Measurements from ENCODE around the gene SEBOX.

SEBOX gene

DNA sequence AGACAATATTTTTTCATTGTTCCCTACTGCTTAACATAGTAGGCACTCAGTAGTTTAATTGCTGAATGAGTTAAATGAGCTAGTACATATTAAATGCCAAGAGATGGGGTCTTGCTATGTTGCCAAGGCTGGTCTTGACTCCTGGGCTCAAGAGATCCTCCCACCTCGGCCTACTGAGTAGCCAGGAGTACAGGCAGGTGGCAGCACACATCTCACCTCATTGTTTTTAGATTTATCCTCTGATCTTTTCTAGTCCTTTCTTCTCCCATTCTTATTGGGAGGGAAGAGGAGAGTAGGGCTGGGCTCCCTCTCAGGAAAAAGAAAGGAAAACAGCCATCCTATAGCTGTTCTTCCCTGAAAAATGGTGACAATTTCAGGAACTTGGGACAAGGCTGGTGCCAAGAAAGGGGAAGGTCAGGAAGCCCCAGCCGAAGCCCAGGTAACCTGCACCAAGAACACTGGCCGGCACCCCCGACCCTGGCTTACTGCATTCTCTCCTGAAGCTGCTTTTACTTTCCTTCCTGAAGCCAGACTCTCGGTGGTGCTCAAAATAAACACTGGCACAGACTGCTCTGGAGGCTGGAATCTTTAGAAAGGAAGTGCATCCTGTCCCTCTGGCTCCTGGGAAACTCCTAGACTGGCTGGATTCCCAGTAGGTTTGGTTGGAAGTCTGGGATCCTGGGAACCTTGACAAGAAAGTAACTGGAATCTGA, 26.8 kb downstream of the SEBOX start:
- DNase-seq, result no peak

DNA sequence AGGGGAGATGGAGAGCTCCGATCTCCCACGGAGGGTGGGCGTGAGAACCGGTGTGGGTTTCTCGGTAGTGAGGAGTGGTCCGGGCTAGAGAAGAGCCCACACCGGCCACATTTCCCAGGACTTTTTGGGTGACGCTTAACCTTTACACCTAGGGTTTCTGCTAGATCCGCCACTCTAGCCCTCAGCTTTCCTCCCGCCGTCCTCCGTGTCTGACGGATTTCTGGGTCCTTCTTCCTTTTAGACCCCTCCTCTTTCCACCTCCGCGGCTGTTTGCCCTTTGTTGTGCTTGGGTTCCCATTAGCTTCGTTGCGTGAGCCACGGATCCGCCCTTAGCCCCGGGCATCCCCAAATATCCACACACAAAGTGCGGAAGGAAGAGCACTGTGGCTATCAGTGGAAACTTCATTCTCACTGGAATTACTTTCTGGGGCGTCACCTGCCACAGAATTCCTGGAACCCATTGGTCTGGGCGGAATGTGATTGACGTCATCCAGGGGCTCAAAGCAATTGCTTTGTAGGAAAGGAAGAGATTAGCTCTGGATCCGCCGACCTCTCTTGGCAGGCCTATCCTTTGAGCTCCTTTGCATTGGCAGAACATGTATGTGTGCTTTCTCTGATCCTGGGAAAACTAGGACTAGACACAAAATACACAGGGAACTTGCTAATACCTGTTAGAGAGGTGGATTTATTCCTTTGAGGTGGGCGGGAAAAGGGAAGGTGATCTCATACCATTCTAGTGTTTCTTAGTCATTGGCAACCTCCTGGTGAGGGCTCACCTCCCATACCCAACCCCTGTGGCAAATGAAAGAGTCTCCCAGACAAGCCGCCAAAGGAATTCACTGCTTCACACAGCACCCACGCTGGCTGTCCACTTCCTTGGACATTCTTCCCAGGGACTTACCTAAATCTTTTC, 28.8 kb downstream of the SEBOX start:
- DNase-seq, result peak; percentile 79

DNA sequence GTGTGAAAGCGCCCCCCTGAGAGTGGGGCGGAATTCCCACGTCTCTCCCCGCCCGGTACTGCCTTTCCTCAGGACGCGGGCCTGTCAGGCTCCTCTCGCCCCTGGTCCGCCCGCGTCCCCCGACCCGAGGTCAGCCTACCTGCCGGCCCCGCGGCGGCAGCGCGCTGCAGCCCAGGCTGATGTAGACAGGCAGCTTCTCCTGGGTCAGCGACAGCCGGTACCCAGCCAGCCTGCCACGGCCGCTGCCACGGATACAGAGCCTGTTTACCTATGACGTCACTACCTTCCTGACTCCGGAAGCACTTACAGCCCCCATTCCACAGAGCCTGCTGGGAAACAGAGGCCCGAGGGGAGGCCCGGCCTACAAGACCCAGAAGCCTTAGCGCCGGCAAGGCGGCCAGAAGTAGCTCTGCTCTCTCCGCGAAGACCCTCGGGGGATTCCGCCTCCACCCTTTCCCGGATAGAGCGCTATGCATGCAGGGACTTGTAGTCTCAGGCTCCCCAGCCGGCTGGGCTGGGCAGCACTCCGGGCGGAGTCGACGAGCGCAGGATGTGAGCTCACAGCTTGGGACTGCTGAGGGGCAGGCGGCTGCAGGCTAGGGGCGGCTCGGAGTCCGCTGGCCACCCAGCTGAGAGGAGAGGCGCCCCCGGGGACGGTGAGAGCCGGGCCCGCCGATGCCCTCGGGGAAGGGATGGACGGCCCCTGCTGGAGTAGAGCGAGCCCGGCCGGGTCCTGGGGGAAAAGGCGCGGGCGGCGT, 29.6 kb downstream of the SEBOX start, which contains the start of the genes IFT20 and TNFAIP1:
Gene IFT20, minus strand, starts transcription at position 272 of the 758 bp plus-strand sequence. CDS start 3,487 bp downstream, outside the sequence.
Gene TNFAIP1, plus strand, starts transcription at position 561 of the 758 bp plus-strand sequence. CDS start 3,761 bp downstream, outside the sequence.
- peak; percentile 100 for DNase-seq

DNA sequence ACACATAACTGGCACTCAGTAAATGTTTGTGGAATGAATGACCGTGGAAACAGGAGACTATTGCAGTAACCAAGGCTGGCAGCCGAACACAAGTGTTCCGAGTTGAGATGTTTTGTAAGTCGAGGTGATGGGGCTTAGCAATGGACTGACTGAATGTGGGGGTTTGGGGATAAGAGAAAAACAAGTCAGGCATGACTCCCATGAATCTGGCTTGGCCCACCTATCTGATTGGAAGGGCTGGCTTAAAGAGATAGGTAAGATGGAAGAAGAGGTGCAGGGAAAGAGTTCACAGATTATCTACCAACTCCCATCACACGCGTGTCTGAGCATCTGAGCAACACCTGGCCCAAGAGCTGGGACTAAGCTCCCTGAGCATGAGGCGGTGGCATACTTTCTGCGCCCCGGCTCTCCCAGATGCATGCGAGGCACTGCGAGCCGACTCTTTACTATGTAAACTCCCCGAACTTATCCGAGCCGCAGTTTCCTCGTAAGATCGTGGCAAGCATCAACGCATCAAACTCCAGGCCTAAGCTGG, 30.3 kb downstream of the SEBOX start:
- DNase-seq, result no peak

DNA sequence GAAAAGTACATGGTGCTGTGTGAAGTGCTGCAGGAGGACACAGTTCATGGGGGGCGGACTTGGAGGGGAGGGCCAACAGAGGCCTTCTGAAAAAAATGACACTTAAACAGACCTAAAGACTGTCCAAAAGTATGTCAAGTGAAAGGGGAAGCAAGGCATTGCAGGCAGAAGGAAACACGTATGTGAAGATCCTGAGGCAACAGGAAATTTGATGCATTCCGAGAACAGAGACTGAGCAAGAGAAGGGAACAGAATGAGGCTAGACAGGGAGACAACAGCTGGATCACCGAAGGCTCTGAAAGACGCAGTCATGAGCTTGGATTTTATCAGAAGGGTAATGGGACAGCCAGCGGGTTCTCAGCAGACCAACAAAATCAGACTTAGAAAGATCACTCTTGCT, 30.8 kb downstream of the SEBOX start:
- DNase-seq, result peak; percentile 36

DNA sequence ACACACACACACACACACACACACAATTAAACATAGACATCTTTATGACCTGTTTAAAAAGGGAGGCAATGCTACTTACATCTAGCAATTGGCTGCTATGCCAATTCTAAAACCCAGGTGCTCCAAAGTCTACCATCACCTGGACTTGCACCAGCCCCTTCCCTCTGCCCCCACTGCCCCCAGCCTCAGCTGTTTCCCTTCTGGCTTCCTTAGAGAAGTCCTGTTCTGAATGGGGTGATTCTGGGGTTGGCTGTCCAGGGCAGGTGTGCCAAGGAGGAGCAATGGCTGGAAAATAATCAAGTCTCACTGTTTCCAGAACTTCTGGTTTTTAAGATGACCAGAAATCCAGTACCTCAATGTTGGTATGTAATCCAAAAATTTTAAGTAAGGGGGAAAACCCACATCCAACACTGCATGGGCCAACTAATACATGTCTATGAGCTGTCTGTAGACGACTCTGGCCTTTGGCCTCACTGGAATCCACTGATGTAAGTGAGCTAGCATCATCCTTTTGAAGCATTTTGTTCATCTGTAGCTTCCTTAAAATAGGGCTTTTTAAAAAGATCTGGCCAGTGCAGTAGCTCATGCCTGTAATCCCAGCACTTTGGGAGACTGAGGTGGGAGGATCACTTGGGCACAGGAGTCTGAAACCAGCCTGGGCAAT, 31.8 kb downstream of the SEBOX start:
- DNase-seq, result no peak

DNA sequence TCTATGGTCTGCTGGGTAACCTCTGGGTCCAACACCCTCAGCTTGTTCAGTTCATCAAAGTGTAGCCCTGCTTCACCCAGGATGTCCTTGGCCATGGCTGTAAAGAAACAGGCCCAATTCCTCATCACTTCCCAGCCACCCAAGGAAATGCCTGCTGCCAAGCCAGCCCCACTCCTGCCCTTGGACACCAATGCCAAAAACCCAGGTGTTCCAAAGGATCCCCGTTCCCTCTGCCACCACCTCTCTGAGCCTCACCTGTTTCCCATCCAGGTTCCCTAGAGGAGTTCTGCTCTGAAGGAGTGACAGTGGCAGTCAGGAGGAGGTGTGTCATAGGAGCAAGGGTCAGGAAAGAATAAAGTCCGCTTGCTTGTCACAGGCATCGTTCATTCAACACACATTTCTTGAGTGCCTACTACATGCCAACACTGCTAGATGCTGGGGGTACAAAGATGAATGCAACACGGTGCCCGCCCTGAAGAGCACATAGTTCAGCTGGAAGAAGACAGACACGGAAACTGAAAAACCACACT, 33.0 kb downstream of the SEBOX start:
- no peak for DNase-seq

DNA sequence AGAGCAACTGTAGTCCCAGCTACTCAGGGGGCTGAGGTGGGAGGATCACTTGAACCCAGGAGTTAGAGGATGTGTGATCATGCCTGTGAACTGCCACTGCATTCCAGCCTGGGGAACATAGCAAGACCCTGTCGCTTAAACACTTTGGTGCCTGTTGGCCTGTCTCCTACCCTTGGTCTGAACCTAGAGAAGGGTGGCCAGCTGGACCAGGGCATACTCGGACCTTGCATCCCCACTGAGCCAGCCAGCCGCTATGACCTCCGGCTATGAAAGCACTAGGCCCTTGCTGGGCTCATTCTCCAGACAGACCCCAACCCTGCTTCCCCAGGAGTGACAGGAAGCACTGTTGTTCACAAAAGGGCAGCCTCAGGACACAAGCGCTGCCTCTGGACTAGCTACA, 34.3 kb downstream of the SEBOX start:
- no peak for DNase-seq

DNA sequence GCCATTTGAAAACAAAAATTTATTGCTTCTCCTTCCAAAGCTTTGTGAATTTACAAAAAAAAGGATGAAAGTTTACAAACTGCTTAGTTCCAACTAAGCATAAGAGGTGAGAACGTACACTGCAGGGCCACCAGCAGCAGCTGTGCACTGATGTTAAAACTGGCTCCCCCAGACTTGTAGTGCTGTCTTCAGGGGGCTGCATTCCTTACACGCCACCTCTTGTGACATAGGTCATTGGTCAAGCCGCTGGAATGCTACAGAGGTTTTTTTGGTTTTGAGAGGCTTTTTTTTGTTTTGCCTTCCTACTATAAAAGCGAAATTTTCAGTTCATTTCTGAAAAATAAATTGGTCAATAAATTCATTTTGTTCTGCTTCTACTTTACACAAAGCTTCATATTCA, 36.7 kb downstream of the SEBOX start:
- no peak for DNase-seq

DNA sequence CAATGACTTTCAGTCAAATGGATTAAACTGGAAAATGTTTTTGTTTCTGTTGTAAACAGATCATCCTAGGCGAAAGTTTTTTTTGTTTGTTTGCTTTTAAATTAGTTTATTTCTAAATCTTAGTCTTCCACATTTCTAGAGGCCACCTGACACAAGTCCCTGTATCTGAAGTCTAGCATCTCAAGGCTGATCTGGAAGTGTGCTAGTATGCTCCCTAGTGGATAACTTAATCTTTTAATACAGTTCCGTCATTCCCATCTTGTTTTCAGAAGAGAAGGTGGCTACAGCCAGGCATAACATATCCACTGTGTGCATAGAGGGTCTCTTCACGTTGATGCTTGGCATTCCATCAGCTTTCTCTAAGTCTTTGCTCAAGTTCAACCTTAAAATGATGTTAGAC, 37.3 kb downstream of the SEBOX start:
- DNase-seq, result no peak

DNA sequence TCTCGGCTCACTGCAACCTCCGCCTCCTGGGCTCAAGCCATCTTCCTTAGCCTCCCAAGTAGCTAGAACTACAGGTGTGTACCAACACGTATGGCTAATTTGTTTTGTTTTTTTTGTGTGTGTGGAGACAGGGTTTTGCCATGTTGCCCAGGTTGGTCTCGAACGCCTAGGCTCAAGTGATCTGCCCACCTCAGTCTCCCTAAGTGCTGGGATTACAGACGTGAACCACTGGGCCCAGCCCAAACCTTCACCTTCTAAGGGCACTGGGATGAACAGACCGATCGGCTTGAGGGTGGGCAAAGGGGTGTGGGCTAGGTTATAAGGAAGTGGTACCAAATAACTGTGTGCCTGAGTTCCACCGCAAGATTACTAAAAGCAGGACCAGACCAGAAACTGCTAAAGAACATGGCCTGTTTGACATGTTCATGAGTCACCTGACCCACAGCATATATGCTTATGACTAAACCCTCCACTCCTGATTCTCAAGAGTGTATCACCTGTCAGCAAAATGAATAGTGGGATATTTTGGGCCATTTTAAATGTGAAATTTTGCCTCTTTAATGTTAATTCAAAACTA, 37.9 kb downstream of the SEBOX start:
- DNase-seq, result no peak

DNA sequence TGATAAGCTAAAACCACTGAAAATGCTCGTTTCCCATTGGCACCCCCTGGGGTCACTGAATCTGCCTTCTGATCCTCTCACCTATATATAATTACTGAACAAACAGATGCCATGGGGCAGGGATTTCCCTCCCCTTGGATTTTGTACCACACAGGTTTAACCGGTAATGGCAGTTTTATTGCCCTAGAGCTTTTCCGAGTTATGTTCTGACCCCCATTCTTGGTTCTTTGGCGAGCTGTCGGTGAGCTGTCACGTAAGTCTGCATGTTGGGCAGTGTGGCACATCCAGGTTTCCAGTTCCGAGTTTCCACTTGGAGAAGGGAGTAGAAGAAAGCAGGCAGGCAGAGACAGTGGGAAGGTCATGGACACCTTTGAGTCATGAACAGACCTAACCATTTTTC, 38.9 kb downstream of the SEBOX start:
- DNase-seq, result no peak

DNA sequence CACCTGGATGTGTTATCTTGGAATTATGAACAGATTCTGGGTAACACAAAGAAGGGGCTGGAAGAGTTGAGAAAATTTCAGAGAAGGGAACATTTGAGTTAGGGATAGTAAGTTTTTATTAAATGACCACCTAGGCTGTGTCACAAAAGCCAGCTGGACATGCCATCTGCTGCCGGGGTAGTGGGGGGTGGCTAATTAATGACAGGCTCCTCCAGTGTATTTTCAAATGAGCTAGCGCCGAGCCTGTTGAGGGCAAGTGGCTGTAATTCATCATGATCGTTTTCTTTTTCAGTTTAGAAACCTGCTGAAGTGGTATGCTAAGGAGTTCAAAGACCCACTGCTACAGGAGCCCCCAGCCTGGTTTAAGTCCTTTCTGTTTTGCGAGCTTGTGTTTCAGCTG, 39.8 kb downstream of the SEBOX start:
- no peak for DNase-seq

DNA sequence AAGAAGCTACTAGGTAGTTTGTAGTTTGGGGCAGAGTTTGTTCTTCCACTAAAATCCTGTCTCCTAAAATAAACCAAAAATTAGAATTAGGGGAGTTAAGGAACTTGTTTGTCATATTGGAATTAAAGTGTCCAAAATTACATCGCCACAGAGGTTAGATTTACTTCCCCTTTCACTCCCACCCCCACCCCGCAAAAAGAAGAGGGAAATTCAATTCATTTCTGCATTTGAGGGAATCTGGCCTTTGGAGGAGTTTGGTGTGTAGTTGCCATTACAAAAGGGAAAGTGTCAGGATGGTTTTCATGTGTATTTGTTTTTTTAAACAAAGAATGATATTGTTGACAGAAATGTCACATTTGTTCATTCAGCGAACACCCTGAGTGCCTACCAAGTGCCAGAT, 40.2 kb downstream of the SEBOX start:
- peak; percentile 47 for DNase-seq

DNA sequence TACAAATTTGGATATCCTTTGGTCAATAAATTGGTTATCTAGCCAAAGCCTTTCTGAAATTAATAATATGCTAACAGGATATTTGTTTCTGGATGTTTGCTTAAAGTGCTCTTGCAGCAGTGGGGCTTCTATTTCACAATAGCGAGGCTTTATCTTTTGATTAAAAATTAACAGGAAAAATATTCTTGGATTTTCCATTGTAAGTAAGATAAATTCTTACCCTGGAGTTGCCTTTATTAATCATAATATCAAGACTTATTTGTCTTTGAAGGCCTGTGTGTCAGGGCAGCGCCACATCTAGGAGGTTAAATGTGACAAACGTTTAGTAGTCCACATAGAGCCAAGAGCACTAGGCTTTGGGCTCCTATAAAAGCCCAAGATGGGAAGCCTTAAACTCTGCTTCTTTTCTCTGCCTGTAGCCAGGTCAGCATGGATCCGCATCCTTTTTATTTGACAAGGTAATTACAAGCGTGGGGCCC, 40.7 kb downstream of the SEBOX start:
- no peak for DNase-seq

DNA sequence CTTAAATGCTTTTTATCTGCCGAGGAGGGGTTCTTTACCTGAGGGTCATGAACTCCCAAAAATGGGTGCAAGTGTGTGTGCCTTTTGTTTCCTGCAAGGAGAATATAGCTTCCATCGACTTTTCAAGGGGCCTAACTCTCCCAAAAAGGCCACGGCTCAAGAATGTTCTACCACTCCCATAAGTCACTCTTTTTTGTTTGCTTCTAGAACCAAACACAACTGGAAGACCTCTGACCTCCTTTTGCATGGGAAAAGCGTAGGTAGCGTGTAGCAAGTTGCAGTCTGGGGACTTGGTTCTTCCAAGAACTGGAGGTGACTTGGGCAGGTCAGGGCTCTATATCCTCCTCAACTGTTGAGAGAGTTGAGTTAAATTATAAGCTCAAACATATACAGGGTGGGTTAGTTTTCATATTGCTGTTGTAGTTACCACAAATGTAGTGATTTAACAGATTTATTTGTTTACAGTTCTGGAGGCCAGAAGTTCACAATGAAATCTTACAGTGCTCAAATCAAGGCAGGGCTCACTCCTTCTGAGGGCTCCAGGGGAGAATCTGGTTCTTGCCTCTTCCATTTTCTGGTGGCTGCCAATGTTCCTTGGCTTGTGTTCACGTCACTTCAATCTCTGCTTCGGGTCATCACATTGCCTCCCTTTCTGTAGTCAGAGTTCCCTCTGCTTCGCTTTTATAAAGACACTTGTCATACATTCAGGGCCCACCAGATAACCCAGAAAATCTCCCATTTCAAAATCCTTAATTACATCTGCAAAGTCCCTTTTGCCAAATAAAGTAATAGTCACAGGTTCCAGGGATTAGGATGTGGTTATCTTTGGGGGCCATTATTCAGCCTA, 44.6 kb downstream of the SEBOX start:
- DNase-seq, result no peak

DNA sequence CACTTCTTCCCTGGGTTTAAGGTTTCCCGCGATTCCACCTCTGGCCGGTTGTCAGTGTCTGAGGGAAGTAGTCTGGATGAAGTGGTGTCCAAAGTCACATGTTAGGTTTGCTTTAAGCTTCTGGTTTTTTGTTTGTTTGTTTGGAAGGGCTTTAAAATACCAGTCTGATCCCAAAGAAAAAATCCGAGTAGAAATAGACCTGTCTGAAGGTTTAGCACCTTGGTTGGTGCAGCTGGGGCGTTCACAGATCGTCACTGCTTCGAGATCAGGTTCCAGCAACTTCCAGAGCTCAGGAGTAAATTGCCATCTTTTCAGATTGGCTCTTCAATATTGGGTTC, 45.4 kb downstream of the SEBOX start:
- DNase-seq, result no peak

DNA sequence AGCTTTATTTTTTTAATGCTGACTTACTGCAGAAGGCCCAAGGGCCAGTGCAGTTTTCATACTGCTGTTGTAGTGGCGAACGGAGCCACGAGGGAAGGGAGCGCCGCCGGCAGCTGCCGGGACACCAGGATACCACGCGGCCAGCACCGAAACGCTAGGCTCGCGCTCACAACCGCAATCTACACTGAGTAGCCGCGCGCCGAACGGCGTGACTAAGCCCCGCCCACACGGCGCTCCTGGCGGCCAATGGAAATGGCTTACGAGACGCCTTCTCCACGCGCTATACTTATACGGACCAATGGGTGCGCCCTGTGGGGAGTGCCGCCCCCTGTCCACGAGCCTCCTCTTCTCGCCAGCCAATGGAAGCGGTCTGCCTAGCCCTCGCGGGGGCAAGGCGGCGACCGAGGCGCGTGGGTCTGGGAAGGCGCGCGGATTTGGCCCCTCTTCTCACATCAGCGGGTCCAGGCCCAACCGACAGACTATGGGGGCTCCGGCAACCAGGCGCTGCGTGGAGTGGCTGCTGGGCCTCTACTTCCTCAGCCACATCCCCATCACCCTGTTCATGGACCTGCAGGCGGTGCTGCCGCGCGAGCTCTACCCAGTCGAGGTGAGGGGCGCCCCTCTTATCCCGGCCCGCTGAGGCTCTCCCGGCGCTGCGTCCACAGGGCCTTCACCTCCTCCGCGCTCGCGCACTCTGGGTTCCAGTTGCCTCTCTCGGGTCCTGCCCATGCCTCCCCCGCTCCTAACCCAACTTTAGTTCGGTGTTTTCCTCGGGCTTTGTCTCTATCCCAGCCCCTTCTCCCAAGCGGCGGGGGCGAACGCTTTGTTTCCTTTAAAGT, 46.0 kb downstream of the SEBOX start, which contains the start of gene TMEM97:
Gene TMEM97, plus strand, starts transcription at position 442 of the 839 bp plus-strand sequence. Its CDS starts 40 bp downstream, at position 482.
- DNase-seq, result peak; percentile 99

DNA sequence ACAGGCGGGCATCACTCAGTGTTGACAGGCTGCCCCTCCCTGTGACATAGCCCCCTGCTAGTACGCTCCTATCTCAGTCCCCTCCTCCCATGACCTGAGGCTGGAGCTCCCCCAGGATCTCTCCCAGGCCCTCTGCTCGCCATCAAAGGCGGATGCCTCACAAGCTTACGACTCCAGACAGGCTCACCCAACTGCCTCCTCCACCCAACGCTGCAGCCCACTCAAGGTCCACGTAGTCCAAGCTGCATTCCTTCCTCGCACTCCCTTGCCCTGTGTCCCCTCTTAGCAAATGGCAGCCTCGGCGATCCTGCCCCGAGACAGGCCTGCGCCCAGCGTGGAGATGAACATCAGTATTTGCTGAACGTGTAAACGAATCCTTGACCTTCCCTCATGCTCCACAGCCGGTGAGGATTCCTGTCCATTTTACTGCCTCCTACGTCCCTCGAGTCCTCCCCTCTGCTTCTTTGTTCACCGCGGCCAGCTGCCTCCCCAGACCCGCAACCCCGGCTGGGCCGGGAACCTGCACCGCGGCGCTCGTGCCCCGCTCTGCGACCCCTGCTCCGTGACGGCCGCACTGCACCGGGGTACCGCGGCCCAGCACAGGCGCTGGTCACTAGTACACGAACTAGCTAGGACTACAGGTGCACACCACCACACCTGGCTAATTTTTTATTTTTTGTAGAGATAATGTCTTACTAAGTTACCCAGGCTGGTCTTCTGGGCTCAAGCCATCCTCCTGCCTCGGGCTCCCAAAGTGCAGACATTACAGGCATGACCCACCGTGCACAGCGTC, 46.8 kb downstream of the SEBOX start:
- peak; percentile 54 for DNase-seq

Measured in OCI-M1 (cell line).